ENCODE data around the gene TCEA3. TPM values are rescaled to one million over a fixed set of nuclear protein-coding genes. Genes with fewer than 3 reads are reported as not detected.

TCEA3 gene
- total RNA-seq, 3 donors from 2014 or later (not counting 1 experiment from before 2014, with no cell fraction given): 0.75 to 1.5 (median 0.94) TPM

GRCh38 chr1:23405946-23406345 is 18.6 kb downstream of the TCEA3 start:
- intact Hi-C loops (cut with micrococcal nuclease): loop anchor here (2.0 kb wide), 2 partner anchors 63 to 429 kb away; no protein-coding TSS in a partner anchor
- no peak overlapping the region for H3K27ac Mint-ChIP-seq
- TF ChIP-seq CTCF (IDR thresholded peaks at IDR 0.05): no peak
- H3K27ac ChIP-seq (ENCODE audit: low read length): no peak overlapping the region
- peaks cover 6% of the 10 kb centered on the region for H3K4me1 ChIP-seq (ENCODE audit: control insufficient read depth, insufficient read depth, low read length)
- WGBS (ENCODE audit: insufficient coverage): 84% methylated on average over 3 of the region's 3 CpGs
- no peak for DNase-seq
- no peak for ATAC-seq
- no peak overlapping the region for H3K4me3 Mint-ChIP-seq
- H3K4me3 ChIP-seq (ENCODE audit: low read length): no peak overlapping the region
- H3K27me3 Mint-ChIP-seq (ENCODE audit: low read depth in 2 of 2): peaks cover 0 to 2% of the 10 kb centered on the region in 2 donors
- no peaks in the 10 kb centered on the region for H3K9me3 Mint-ChIP-seq
- peaks cover 0 to 6% of the 10 kb centered on the region in 2 donors for H3K4me1 Mint-ChIP-seq
- H3K27me3 ChIP-seq (ENCODE audit: control insufficient read depth, insufficient read depth, low read length): no peaks in the 10 kb centered on the region
- H3K36me3 Mint-ChIP-seq: no peaks in the 10 kb centered on the region
- no peaks in the 10 kb centered on the region for H3K36me3 ChIP-seq (ENCODE audit: control insufficient read depth, insufficient read depth, low read length)
- no peaks in the 10 kb centered on the region for H3K9me3 ChIP-seq (ENCODE audit: control insufficient read depth, insufficient read depth, low read length)

- H3K4me1 Mint-ChIP-seq: peaks cover 0 to 6% of the 10 kb centered on the region in 2 donors
- 17% methylated on average over 19 of the region's 19 CpGs for WGBS (ENCODE audit: insufficient coverage)
- Histone ChIP-seq H3K27ac (ENCODE audit: low read length) (no peak overlapping the region), H3K4me3 (ENCODE audit: low read length) (no peak overlapping the region), H3K4me1 (ENCODE audit: control insufficient read depth, insufficient read depth, low read length) (peaks cover 6% of the 10 kb centered on the region), H3K36me3 (ENCODE audit: control insufficient read depth, insufficient read depth, low read length) (no peaks in the 10 kb centered on the region), H3K27me3 (ENCODE audit: control insufficient read depth, insufficient read depth, low read length) (no peaks in the 10 kb centered on the region), H3K9me3 (ENCODE audit: control insufficient read depth, insufficient read depth, low read length) (no peaks in the 10 kb centered on the region)
- H3K36me3 Mint-ChIP-seq: no peaks in the 10 kb centered on the region
- no peak overlapping the region for H3K27ac Mint-ChIP-seq
- intact Hi-C loops (cut with micrococcal nuclease): loop anchor here (2.0 kb wide), 2 partner anchors 61 to 427 kb away; no protein-coding TSS in a partner anchor
- no peak overlapping the region for H3K4me3 Mint-ChIP-seq
- no peaks in the 10 kb centered on the region for H3K9me3 Mint-ChIP-seq
- peak; percentile 86 for TF ChIP-seq CTCF (IDR thresholded peaks at IDR 0.05)
- DNase-seq (peak; percentile 74 to 86), ATAC-seq (peak; percentile 80 to 96 (median 93))
- no peaks in the 10 kb centered on the region for H3K27me3 Mint-ChIP-seq (ENCODE audit: low read depth in 2 of 2)
Measured at GRCh38 chr1:23403735-23404486, 20.6 kb downstream of the TCEA3 start.

- no peaks in the 10 kb centered on the region for H3K36me3 Mint-ChIP-seq
- no peak for TF ChIP-seq CTCF (IDR thresholded peaks at IDR 0.05)
- DNase-seq (no peak), ATAC-seq (no peak)
- no peaks in the 10 kb centered on the region for H3K27me3 Mint-ChIP-seq (ENCODE audit: low read depth in 2 of 2)
- Histone ChIP-seq H3K4me1 (ENCODE audit: control insufficient read depth, insufficient read depth, low read length) (peaks cover 6% of the 10 kb centered on the region), H3K9me3 (ENCODE audit: control insufficient read depth, insufficient read depth, low read length) (no peaks in the 10 kb centered on the region), H3K36me3 (ENCODE audit: control insufficient read depth, insufficient read depth, low read length) (no peaks in the 10 kb centered on the region), H3K27ac (ENCODE audit: low read length) (no peak overlapping the region), H3K27me3 (ENCODE audit: control insufficient read depth, insufficient read depth, low read length) (no peaks in the 10 kb centered on the region), H3K4me3 (ENCODE audit: low read length) (no peak overlapping the region)
- H3K4me1 Mint-ChIP-seq: peaks cover 0 to 6% of the 10 kb centered on the region in 2 donors
- WGBS (ENCODE audit: insufficient coverage): 98% methylated on average over 4 of the region's 4 CpGs
- intact Hi-C loops (cut with micrococcal nuclease): no loop called here
- H3K4me3 Mint-ChIP-seq: no peak overlapping the region
- H3K27ac Mint-ChIP-seq: no peak overlapping the region
- H3K9me3 Mint-ChIP-seq: no peaks in the 10 kb centered on the region
Measured at GRCh38 chr1:23403355-23403734, 21.2 kb downstream of the TCEA3 start.

GRCh38 chr1:23403038-23403336 is 21.6 kb downstream of the TCEA3 start:
- Mint-ChIP-seq H3K9me3 (no peaks in the 10 kb centered on the region), H3K4me3 (no peak overlapping the region), H3K27ac (no peak overlapping the region), H3K36me3 (no peaks in the 10 kb centered on the region), H3K4me1 (peaks cover 0 to 6% of the 10 kb centered on the region in 2 donors), H3K27me3 (ENCODE audit: low read depth in 2 of 2) (peaks cover 0 to under 1% of the 10 kb centered on the region in 2 donors)
- no peak for DNase-seq
- ATAC-seq: no peak
- Histone ChIP-seq H3K4me1 (ENCODE audit: control insufficient read depth, insufficient read depth, low read length) (peaks cover 6% of the 10 kb centered on the region), H3K27ac (ENCODE audit: low read length) (no peak overlapping the region), H3K27me3 (ENCODE audit: control insufficient read depth, insufficient read depth, low read length) (no peaks in the 10 kb centered on the region), H3K9me3 (ENCODE audit: control insufficient read depth, insufficient read depth, low read length) (no peaks in the 10 kb centered on the region), H3K4me3 (ENCODE audit: low read length) (no peak overlapping the region), H3K36me3 (ENCODE audit: control insufficient read depth, insufficient read depth, low read length) (no peaks in the 10 kb centered on the region)
- no peak for TF ChIP-seq CTCF (IDR thresholded peaks at IDR 0.05)
- intact Hi-C loops (cut with micrococcal nuclease): no loop called here
- WGBS (ENCODE audit: insufficient coverage): 62% methylated on average over 6 of the region's 6 CpGs
